ENCODE results near the gene KHDC1. TPM values are rescaled to one million over a fixed set of nuclear protein-coding genes. Genes with fewer than 3 reads are reported as not detected.
"Not testable (repeated sequence)": the region's sequence is repeated elsewhere in the genome, so short reads cannot be mapped to it uniquely, and the experiment has no call there.

KHDC1 gene
- total RNA-seq, 4 donors from 2014 or later = 0.57 to 9.1 (median 1.3) TPM; not detected in 1

DNA sequence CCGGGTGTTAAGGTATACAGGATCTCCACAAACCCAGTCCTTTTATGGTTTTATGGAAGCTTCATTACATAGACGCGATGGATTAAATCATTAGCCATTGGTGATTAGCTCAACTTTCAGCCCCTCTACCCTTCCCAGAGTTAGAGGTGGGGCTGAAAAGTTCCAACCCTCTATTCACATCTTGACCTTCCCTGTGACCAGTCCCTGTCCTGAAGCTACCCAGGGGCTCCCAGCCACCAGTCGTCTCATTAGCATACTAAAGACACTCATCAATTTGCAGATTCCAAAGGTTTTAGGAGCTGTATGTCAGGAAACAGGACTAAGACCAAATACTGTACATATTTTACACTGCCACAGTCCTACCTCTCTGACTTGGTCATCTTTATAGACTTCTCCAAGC lies 58.7 kb downstream of the KHDC1 start:
- H3K27ac ChIP-seq = no peak overlapping the region
- H3K27me3 ChIP-seq = no peaks in the 10 kb centered on the region
- H3K36me3 ChIP-seq = no peaks in the 10 kb centered on the region
- H3K4me1 ChIP-seq = no peaks in the 10 kb centered on the region
- no peaks in the 10 kb centered on the region for H3K9me3 ChIP-seq
- no peak for DNase-seq
- H3K4me3 ChIP-seq = no peak overlapping the region
- TF ChIP-seq, protein P1, sequence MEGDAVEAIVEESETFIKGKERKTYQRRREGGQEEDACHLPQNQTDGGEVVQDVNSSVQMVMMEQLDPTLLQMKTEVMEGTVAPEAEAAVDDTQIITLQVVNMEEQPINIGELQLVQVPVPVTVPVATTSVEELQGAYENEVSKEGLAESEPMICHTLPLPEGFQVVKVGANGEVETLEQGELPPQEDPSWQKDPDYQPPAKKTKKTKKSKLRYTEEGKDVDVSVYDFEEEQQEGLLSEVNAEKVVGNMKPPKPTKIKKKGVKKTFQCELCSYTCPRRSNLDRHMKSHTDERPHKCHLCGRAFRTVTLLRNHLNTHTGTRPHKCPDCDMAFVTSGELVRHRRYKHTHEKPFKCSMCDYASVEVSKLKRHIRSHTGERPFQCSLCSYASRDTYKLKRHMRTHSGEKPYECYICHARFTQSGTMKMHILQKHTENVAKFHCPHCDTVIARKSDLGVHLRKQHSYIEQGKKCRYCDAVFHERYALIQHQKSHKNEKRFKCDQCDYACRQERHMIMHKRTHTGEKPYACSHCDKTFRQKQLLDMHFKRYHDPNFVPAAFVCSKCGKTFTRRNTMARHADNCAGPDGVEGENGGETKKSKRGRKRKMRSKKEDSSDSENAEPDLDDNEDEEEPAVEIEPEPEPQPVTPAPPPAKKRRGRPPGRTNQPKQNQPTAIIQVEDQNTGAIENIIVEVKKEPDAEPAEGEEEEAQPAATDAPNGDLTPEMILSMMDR (IDR thresholded peaks at IDR 0.05) = no peak
- TF ChIP-seq POLR2A (IDR thresholded peaks at IDR 0.05) = no peak

DNA sequence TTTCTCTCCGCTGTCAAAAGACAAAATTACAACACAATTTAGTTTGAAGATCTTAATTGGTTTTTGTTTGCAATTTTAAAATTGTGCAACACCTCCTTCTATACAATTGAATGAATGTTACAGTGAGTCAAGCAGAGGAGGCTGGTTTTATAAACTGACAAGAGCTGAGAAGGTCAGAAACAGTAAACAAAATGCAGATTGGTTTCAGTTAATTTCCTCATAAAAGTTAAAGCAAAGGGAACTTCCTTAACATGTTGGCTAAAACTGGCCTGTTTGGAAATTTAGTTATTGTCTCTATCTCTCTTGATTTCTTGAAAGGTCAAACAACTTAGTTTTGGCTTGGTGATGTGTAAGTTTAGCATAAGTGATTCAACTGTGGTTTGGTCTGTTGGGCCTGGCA lies 59.9 kb downstream of the KHDC1 start:
- Histone ChIP-seq H3K36me3 (no peaks in the 10 kb centered on the region), H3K27ac (no peak overlapping the region), H3K9me3 (no peaks in the 10 kb centered on the region), H3K4me3 (no peak overlapping the region), H3K4me1 (no peaks in the 10 kb centered on the region), H3K27me3 (no peaks in the 10 kb centered on the region)
- no peak for DNase-seq
- TF ChIP-seq POLR2A (IDR thresholded peaks at IDR 0.05) = no peak
- TF ChIP-seq, protein P1 (IDR thresholded peaks at IDR 0.05) = no peak

DNA sequence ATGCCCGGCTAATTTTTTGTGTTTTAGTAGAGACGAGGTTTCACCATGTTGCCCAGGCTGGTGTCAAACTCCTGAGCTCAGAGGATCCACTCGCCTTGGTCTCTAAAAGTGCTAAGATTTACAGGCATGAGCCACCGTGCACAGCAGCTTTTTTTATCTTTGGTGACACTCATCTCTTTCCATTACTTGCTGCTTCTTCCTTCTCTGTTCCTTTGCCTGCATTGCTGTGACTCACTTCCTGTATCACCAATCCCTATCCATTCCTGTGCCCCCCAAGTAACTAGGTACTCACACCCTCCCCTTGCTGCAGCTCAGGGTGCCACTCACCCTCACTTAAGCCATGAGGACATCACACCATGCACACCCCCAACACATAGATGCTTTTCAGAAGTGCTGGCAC lies 62.3 kb downstream of the KHDC1 start:
- Histone ChIP-seq H3K9me3 (no peaks in the 10 kb centered on the region), H3K4me3 (no peak overlapping the region), H3K27ac (no peak overlapping the region), H3K4me1 (no peaks in the 10 kb centered on the region), H3K27me3 (no peaks in the 10 kb centered on the region), H3K36me3 (no peaks in the 10 kb centered on the region)
- TF ChIP-seq POLR2A (IDR thresholded peaks at IDR 0.05) = no peak
- TF ChIP-seq, protein P1 (IDR thresholded peaks at IDR 0.05) = no peak
- no peak for DNase-seq

DNA sequence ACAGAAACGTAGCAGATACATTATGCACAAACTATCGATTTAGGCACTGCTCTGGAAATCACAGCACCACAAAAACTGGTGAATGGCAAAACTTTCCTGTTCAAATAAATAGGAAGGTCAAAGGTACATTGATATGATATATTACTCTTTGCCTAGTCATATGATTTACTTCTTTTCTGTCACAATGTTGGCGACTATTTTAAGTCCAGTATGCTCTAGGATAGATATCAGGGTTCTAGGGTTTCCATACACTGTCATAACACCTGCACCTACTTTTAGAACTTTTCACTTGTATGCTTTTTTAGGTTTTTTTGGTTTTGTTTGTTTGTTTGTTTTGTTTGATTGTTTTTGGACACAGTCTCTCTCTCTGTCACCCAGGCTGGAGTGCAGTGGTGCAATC lies 62.7 kb downstream of the KHDC1 start:
- H3K4me3 ChIP-seq = no peak overlapping the region
- H3K27ac ChIP-seq = no peak overlapping the region
- no peak for DNase-seq
- H3K27me3 ChIP-seq = no peaks in the 10 kb centered on the region
- no peaks in the 10 kb centered on the region for H3K36me3 ChIP-seq
- TF ChIP-seq, protein P1 (IDR thresholded peaks at IDR 0.05) = no peak
- TF ChIP-seq POLR2A (IDR thresholded peaks at IDR 0.05) = no peak
- no peaks in the 10 kb centered on the region for H3K9me3 ChIP-seq
- H3K4me1 ChIP-seq = no peaks in the 10 kb centered on the region

DNA sequence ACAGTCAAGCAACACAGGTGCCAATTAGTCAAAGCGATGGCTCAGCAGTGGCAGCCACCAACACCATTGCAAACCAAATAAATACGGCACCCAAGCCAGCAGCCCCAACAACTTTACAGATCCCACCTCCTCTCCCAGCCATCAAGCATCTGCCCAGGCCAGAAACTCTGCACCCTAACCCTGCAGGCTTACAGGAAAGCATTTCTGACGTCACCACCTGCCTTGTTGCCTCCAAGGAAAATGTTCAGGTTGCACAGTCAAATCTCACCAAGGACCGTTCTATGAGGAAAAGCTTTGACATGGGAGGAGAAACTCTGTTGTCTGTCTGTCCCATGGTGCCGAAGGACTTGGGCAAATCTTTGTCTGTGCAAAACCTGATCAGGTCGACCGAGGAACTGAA lies 68.3 kb downstream of the KHDC1 start:
- Histone ChIP-seq H3K27ac (no peak overlapping the region), H3K9me3 (no peaks in the 10 kb centered on the region), H3K36me3 (no peaks in the 10 kb centered on the region), H3K4me1 (no peaks in the 10 kb centered on the region), H3K27me3 (no peaks in the 10 kb centered on the region), H3K4me3 (no peak overlapping the region)
- no peak for DNase-seq
- TF ChIP-seq POLR2A (IDR thresholded peaks at IDR 0.05) = no peak
- TF ChIP-seq, protein P1 (IDR thresholded peaks at IDR 0.05) = no peak

DNA sequence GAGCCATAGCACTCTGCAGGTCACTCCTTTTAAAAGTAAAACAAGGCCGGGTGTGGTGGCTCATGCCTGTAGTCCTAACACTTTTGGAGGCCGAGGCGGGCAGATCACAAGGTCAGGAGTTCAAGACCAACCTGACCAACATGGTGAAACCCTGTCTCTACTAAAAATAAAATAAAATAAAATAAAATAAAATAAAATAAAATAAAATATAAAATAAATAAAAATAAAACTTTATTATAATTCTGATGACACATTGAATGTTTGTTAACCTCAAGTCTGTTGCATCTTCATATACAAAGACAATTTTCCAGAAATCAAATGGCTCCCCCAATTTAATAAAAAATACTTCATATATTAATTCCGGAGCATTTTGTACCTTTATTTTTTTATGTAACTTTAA lies 69.7 kb downstream of the KHDC1 start:
- not testable (repeated sequence) for DNase-seq, H3K9me3 ChIP-seq, H3K27ac ChIP-seq, H3K36me3 ChIP-seq, H3K4me1 ChIP-seq, H3K27me3 ChIP-seq, H3K4me3 ChIP-seq

Small RNAs within 50 kb of the gene (small RNA-seq; reads per million reads assigned to genes)
- gene RPSAP41 = 0 reads per million in 2 donors

Other genes with a start within 250 kb of the KHDC1 start
- not detected for gene KHDC1L, start 37.7 kb downstream of the KHDC1 start, total RNA-seq
- gene DPPA5, start 91.1 kb upstream of the KHDC1 start, total RNA-seq = not detected
- gene KHDC3L, start 99.5 kb upstream of the KHDC1 start, total RNA-seq = not detected
- not detected for gene OOEP, start 106.7 kb upstream of the KHDC1 start, total RNA-seq
- 1 to 10 TPM in 1 of 4 donors, under 1 TPM in 1, not detected in 2; 0.57 to 4.9 TPM for gene DDX43, start 131.6 kb upstream of the KHDC1 start, total RNA-seq
- 1 to 10 TPM; 3.4 to 8.3 (median 4.3) TPM for gene CGAS, start 189.1 kb upstream of the KHDC1 start, total RNA-seq
- 100 to 1,000 TPM in 1 of 4 donors, 10 to 100 TPM in 3; 29.2 to 115 (median 43.0) TPM for gene MTO1, start 198.5 kb upstream of the KHDC1 start, total RNA-seq

Measured in Peyer's patch (tissue), 4 donors.